Measurements from ENCODE around the gene DUSP2. TPM values are rescaled to one million over a fixed set of nuclear protein-coding genes. Genes with fewer than 3 reads are reported as not detected.

The DUSP2 gene
- total RNA-seq = 0.34 and 0.98 TPM in 2 replicates

DNA sequence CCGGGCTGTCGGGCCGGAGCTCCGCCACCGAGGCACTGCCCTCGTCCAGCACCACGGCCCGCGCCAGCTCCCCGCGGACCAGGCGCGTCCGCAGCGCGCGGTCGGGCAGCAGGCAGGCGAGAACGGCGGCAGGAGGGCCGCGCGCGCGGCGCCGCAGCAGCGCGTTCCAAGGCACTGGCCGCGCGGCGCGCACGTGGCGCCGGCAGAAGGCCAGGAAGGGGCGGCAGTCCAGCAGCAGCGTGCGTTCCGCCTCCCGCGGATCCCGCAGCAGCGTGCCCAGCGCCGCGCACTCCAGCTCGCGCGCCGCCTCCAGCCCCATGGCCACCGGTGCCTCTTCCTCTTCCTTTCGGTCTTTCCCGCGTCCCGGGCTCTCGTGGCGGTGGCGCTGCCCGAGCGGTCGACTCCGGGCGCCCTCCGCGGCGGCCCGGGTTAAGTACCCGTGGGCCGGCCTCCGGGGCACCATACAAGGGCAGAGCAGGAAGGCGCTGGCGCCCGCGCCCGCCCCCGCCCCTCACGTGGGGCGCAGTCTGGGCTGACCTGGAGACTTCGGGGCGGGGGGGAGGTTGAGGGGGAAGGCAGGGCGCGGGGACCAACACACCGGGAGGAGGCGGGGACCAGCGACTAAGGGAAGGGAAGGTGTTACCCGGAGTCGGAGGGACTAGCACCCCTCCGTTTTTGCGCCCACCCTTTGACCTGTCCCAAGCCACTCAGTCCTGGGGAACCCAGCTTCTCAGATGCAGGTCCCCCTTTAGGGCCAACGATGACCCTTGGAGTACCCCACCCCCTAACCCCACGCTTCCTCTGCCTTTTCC is at the start of gene DUSP2:
Gene DUSP2, minus strand, starts transcription at position 405 of the 812 bp plus-strand sequence. Its CDS starts 86 bp downstream, at position 319.
- peak; percentile 67 for DNase-seq

DNA sequence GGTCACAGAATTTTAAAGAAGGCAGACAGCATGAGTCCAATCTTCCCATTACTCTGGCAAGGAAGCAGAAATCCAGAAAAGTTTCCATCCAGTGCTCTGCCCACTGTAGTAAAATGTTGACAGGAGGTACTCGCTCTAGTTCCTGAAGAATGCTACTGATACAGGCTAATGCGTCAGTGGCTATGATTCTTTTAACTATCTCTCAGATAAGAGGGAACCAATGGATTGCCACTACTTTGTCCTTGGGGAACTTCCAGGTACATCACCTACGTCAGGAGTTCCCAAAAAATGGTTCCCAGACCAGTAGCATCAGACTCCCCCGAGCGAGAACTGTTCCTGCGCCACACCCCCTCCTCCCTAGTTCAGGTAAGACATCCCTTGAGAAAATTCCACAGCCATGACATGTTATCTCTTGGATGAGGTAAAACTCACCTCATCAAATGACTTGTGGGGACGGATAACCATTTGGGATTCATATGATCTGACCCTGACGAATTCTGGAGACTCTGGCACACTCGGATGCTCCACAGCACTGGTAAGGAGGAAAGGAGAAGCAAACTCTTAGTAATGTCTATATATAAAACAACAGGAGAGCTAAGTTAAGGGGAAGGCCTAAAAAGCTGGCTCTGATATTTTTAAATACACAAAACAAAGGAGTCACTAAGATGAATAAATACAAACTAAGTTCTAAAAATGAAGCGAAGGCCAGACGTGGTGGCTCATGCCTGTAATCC is 46.9 kb upstream of the DUSP2 start:
- DNase-seq = no peak

DNA sequence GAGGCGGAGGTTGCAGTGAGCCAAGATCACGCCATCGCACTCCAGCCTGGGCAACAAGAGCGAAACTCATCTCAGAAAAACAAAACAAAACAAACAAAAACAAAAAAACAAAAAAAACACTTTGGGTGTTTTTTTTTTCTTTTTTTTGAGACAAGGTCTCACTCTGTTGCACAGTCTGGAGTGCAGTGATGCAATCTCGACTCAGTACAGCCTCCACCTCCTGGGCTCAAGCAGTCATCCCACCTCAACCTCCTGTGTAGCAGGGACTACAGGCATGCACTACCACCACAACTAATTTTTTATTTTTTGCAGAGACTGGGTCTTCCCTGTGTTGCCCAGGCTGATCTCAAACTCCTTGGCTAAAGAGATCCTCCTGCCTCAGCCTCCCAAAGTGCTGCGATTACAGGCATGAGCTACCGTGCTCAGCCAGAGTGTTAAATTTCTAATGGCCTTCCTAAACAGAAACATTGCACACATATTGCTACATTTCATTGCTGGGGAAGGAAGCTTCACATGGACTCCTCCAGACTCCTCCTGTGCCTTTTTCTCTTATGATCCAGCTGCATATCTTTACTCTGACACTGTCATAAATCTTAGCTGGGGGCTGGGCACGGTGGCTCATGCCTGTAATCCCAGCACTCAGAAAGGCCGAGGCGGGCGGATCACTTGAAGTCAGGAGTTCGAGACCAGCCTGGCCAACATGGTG is 43.7 kb upstream of the DUSP2 start:
- DNase-seq = no peak

DNA sequence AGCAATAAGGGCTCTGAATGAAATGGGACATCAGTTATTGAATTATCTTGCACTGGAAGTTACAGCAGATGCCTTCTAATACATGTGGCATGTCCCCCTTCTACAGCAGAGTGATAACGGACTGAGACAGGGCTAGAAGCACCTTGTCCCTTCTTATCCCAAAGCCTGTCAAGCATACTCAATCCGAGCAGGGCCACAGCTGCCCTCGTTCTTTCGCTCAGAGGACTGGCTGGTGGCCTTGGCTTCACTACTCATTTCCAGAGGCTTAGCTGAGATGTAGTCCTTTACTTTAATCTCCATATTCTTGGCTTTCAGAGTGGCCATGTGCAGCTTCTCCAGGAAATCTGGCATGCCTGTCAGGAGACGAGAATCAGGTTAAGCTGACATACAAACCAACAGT is 41.3 kb upstream of the DUSP2 start:
- DNase-seq = no peak

GRCh38 chr2:96185516-96185915 is 40.3 kb upstream of the DUSP2 start:
- no peak for DNase-seq

- DNase-seq = no peak
Measured at GRCh38 chr2:96184989-96185388, 39.7 kb upstream of the DUSP2 start.

- no peak for DNase-seq
Measured at GRCh38 chr2:96184188-96184587, 38.9 kb upstream of the DUSP2 start.

- DNase-seq = no peak
Measured at GRCh38 chr2:96181529-96181928, 36.3 kb upstream of the DUSP2 start.

DNA sequence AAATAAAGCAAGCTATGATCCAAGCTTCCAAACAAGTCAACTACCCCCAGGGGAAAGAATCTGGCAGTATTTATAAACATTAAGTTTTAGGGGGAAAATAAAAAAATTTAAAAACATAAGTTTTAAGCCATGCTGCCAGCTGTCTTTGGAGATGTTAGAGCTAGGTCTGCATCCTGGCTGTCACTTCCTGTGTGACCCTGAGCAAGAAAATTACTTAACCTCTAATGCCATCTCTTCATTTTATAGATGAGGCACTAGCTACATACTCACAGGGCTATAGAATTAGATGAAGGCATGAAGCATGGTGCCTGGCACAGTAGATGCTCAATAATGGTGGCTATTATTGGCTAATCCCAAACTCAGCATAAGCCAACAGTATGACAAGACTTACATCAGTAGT is 35.3 kb upstream of the DUSP2 start:
- no peak for DNase-seq

DNA sequence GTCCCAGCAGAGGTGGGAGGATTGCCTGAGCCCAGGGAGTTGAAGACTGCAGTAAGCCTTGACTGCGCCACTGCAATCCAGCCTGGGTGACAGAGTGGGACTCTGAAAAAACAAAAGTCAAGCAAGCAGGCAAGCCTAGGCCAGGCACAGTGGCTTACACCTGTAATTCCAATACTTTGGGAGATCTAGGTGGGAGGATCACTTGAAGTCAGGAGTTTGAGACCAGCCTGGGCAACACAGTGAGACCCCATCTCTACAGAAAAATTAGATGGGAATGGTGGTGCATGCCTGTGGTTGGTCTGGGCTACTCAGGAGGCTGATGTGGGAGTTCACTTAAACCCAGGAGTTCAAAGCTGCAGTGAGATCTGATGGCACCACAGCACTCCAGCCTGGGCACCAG is 34.8 kb upstream of the DUSP2 start:
- no peak for DNase-seq

DNA sequence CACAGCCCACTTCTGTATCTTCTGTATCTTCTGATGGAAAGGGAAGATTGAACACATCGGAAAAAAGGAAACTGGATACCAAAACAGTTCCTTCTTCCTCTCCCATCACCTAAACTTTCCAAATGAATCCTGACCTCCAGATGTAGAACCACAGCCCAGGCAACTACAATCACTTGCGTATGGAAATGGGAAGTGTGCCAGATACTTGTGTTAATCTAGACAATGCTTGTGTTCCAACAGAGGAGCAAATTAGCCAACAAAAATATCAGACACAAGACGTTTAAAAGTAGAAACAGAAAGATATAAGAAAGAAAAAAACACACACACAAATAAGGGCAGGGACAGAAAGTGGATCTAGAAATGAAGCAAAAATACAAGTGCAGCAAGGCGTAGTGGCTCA is 31.4 kb upstream of the DUSP2 start:
- DNase-seq = no peak

GRCh38 chr2:96175951-96176350 is 30.7 kb upstream of the DUSP2 start:
- no peak for DNase-seq

GRCh38 chr2:96174251-96175144 is 29.3 kb upstream of the DUSP2 start:
- DNase-seq = peak; percentile 81

DNA sequence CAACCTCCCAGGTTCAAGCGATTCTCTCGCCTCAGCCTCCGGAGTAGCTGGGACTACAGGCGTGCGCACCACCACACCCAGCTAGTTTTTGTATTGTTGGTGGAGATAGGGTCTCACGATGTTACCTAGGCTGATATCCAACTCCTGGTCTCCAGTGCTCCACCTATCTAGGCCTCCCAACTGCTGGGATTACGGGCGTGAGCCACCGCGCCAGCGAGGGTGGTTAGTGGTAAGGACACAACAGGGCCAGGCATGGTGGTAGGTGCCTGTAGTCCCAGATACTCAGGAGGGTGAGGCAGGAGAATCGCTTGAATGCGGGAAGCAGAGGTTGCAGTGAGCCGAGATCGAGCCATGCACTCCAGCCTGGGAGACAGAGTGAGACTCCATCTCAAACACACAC is 26.6 kb upstream of the DUSP2 start:
- no peak for DNase-seq

GRCh38 chr2:96170626-96171025 is 25.4 kb upstream of the DUSP2 start:
- no peak for DNase-seq

- DNase-seq = no peak
Measured at GRCh38 chr2:96169868-96170507, 24.7 kb upstream of the DUSP2 start.

- no peak for DNase-seq
Measured at GRCh38 chr2:96167407-96168013, 22.3 kb upstream of the DUSP2 start.

GRCh38 chr2:96164459-96165184 is 19.4 kb upstream of the DUSP2 start:
- no peak for DNase-seq

DNA sequence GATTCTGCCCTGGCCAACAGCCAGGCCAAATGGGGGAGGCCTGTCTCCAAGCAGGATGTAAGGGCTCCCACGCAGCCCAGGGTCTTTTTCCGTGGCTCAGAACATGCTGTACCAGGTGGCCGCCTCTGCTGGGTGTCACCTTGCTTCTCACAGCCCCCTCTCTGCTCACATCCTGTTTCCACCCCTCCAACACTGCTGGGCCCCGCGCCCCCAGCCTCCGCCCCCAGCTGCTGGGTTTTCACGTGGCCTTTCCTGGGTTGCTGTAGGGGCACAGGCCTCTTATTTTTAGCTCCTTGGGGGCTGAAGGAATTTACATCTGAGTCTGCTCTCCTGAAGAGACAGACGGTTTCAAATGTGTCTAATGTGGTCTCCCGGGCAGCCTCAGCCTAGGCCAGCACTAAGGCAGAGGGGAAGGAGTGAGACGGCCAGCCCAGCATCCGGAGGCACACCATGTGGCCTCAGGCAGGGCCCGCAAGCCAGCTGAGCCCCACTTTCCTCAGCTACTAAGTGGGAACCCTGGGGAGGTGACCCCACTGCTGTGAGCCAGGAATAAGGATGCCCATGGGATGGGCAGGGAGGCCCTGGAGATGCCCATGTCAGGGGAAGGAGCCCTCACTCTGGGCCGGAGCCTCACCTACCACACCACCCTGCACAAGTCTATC is 18.7 kb upstream of the DUSP2 start:
- DNase-seq = no peak

DNA sequence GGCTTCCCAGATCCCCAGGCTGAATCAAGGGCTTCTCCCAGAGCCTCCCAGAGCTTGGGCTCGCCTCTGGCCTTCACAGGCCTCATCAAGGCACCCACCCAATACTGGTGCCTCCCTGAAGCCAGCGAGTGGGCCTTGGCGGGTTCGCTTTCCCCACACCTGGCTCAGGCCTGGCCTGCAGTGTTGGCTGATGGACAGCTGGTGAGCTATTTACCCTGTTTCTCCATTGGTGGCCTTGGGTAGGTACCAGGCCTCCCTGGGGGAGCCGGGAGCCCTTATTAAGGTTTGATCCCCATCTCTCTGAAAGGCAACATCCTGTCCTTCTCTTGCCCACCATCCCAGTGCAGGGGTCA is 18.2 kb upstream of the DUSP2 start:
- no peak for DNase-seq
